Lower lobe of right lung (tissue), 2 donors: ENCODE data around the gene TPCN2. TPM values are rescaled to one million over a fixed set of nuclear protein-coding genes. Genes with fewer than 3 reads are reported as not detected.
"Not testable (repeated sequence)": the region's sequence is repeated elsewhere in the genome, so short reads cannot be mapped to it uniquely, and the experiment has no call there.

Experiments
- ATAC-seq, 2 donors: fragments of 200-7000 bp; cut with Tn5 transposase; one replicate each; pipeline ENCODE4 v1.9.1; 2020 to 2022; ENCODE audit warnings: mild to moderate bottlenecking in 2 of 2, moderate library complexity in 2 of 2
- DNase-seq: peaks from one replicate; pipeline ENCODE4 v3.0.0-alpha.2; 2020
- H3K27ac ChIP-seq: fragments of 200-600 bp; one replicate; pipeline ENCODE4 v1.8.0; 2022
- H3K27me3 ChIP-seq: fragments of 200-600 bp; one replicate; pipeline ENCODE4 v1.8.0; 2022; ENCODE audit warnings: low read depth
- H3K36me3 ChIP-seq: fragments of 200-600 bp; one replicate; pipeline ENCODE4 v1.8.0; 2022; ENCODE audit warnings: mild to moderate bottlenecking
- H3K4me1 ChIP-seq: fragments of 200-600 bp; one replicate; pipeline ENCODE4 v1.8.0; 2022
- H3K4me3 ChIP-seq: fragments of 200-600 bp; one replicate; pipeline ENCODE4 v1.8.0; 2022; ENCODE audit warnings: mild to moderate bottlenecking
- H3K9me3 ChIP-seq: fragments of 200-600 bp; one replicate; pipeline ENCODE4 v1.8.0; 2022
- CTCF ChIP-seq: fragments of 200-600 bp; IDR thresholded peaks from one replicate; pipeline ENCODE4 v1.8.0; 2022; ENCODE audit warnings: antibody characterized with exemption, mild to moderate bottlenecking
- intact Hi-C: fragments of 100-400 bp; cut with DNase I; formaldehyde crosslinking; loops from one replicate; pipeline ENCODE4 v1.11.0; 2022
- total RNA-seq: library from RNA; stranded (reverse); fragmentation: NEBNext Ultra II Directional; extraction: Animal tissue kit (Norgen Biotek cat#: 25700); gene quantifications from one replicate; pipeline ENCODE4 v1.2.1, GENCODE V29; 2021
- donor health status: DM: no; HTN: yes; CAD: no; lungs with severe emphysema.

Gene TPCN2
- total RNA-seq, 1 donor from 2014 or later, result 18.2 TPM

- H3K36me3 ChIP-seq, result no peaks in the 10 kb centered on the region
- no peaks in the 10 kb centered on the region for H3K4me1 ChIP-seq
- no peaks in the 10 kb centered on the region for H3K27me3 ChIP-seq
- DNase-seq (no peak), ATAC-seq (no peak)
- H3K9me3 ChIP-seq, result no peaks in the 10 kb centered on the region
- H3K27ac ChIP-seq, result no peak overlapping the region
- no peak overlapping the region for H3K4me3 ChIP-seq
- intact Hi-C loops, result no loop called here
- no peak for TF ChIP-seq CTCF
These were observed 96.3 kb downstream of the TPCN2 start for GRCh38 chr11:69145050-69145380.

GRCh38 chr11:69148377-69148762 is 99.6 kb downstream of the TPCN2 start:
- intact Hi-C loops, result no loop called here
- no peaks in the 10 kb centered on the region for H3K4me1 ChIP-seq

GRCh38 chr11:69148806-69149205 is 100.1 kb downstream of the TPCN2 start:
- no peak overlapping the region for H3K27ac ChIP-seq
- no peaks in the 10 kb centered on the region for H3K27me3 ChIP-seq
- no peak for TF ChIP-seq CTCF
- no peaks in the 10 kb centered on the region for H3K4me1 ChIP-seq
- intact Hi-C loops, result no loop called here
- DNase-seq (no peak), ATAC-seq (no peak)
- H3K4me3 ChIP-seq, result no peak overlapping the region
- no peaks in the 10 kb centered on the region for H3K9me3 ChIP-seq
- H3K36me3 ChIP-seq, result no peaks in the 10 kb centered on the region

More at GRCh38 chr11:69148377-69148762, 99.6 kb downstream of the TPCN2 start:
- Histone ChIP-seq H3K4me3 (no peak overlapping the region), H3K36me3 (no peaks in the 10 kb centered on the region), H3K9me3 (no peaks in the 10 kb centered on the region), H3K27me3 (no peaks in the 10 kb centered on the region), H3K27ac (no peak overlapping the region)
- DNase-seq (no peak), ATAC-seq (no peak)
- TF ChIP-seq CTCF, result no peak

GRCh38 chr11:69149338-69150045 is 100.8 kb downstream of the TPCN2 start:
- DNase-seq, H3K36me3 ChIP-seq, ATAC-seq, H3K27me3 ChIP-seq, H3K4me1 ChIP-seq, H3K9me3 ChIP-seq, intact Hi-C loops, H3K27ac ChIP-seq, H3K4me3 ChIP-seq: not testable (repeated sequence)

GRCh38 chr11:69150175-69150574 is 101.4 kb downstream of the TPCN2 start:
- Histone ChIP-seq H3K36me3 (no peaks in the 10 kb centered on the region), H3K9me3 (no peaks in the 10 kb centered on the region), H3K27ac (no peak overlapping the region), H3K4me1 (no peaks in the 10 kb centered on the region), H3K4me3 (no peak overlapping the region), H3K27me3 (no peaks in the 10 kb centered on the region)
- no peak for DNase-seq
- ATAC-seq, result no peak
- TF ChIP-seq CTCF, result no peak
- intact Hi-C loops, result no loop called here

GRCh38 chr11:69151836-69152235 is 103.1 kb downstream of the TPCN2 start:
- Histone ChIP-seq H3K9me3 (no peaks in the 10 kb centered on the region), H3K4me3 (no peak overlapping the region), H3K4me1 (peaks cover 11% of the 10 kb centered on the region), H3K27ac (no peak overlapping the region), H3K36me3 (no peaks in the 10 kb centered on the region), H3K27me3 (no peaks in the 10 kb centered on the region)
- no peak for TF ChIP-seq CTCF
- ATAC-seq (no peak), DNase-seq (no peak)
- intact Hi-C loops, result no loop called here
